ELF-1 (cell line): ENCODE measurements around the gene RGS19.

Experiments used
- DNase-seq: peaks from one replicate; pipeline ENCODE4 v3.0.0-alpha.2; 2016; ENCODE audit warnings: low read depth, low spot score

Gene RGS19

GRCh38 chr20:64049060-64049877, 30.0 kb downstream of the RGS19 start, which contains the start of gene SOX18:
TSS of gene SOX18 (minus strand) at chr20:64049639. CDS start at chr20:64049516, 123 bp downstream.
- DNase-seq: no peak

GRCh38 chr20:64048402-64049044, 30.8 kb downstream of the RGS19 start:
- DNase-seq: no peak

DNA sequence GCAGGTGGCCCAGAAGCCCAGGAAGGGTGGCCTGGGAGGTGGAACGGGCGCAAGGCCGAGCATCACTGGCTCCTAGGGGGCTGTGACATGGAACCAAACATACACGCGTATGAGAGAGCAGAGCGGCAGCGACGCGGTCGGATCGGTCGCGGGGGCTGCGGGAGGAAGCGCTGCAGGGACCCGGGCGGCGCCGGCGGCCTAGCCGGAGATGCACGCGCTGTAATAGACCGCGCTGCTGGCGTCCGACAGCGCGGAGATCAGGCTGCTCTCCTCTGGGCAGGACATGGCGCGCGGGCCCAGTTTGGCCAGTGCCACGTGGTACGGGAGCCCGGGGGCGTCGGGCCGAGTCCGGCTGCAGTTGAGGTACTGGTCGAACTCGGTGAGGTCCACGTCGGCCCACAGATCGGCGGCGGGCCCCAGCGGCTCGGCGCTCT, 31.3 kb downstream of the RGS19 start:
- peak; percentile 43 for DNase-seq

DNA sequence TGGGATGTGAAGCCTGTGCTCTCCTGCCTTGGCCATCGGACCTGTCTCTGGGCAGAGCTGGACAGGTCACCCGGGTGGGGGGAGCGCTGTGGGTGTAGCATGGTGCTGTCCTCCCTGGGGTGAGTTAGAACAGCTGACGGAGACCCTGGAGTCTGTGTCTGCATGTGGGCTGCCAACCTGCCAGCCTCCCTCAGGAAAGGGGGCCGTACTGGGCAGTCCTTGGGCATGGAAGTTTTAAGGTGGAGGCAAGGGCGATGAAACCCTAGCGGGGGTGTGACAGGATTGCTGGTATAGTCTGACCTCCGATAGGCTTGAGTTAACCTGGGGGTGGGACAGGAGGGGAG, 32.3 kb downstream of the RGS19 start:
- DNase-seq: no peak

- DNase-seq: no peak
These were observed 33.8 kb downstream of the RGS19 start for GRCh38 chr20:64045346-64046011.

- DNase-seq: no peak
These were observed 34.7 kb downstream of the RGS19 start for GRCh38 chr20:64044484-64045247.

DNA sequence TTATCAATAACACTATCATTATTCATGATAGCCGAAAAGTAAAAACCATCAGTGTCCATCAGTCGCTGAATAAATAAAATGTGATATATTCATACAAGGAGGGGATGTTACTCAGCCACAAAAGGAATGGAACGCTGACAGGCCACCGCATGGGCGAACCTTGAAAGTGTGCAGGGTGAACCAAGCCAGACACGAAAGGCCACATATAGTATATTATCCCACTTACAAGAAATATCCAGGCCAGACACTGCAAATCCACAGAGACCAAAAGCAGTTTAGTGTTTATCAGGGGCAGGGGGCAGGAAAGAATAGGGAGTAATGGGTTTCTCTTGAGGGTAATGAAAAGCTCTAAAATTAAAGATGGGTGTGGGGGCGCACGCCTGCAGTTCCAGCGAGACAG, 35.5 kb downstream of the RGS19 start:
- no peak for DNase-seq

- DNase-seq: no peak
These were observed 37.1 kb downstream of the RGS19 start for GRCh38 chr20:64042054-64042781.

DNA sequence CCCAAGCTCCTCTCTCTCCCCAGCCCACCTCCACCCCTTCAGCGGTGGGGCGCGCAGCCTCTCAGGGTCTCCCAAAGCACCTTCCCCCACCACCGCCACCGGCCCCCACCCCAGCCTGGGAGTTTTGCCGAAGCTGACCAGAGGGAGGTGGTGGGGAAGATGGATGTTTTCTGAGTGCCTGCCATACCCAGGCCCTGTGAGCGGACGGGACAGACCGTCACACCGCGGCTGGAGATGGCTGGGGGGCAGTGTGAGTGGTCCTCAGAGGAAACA, 37.6 kb downstream of the RGS19 start:
- no peak for DNase-seq

GRCh38 chr20:64041040-64041780, 38.1 kb downstream of the RGS19 start:
- DNase-seq: no peak

DNA sequence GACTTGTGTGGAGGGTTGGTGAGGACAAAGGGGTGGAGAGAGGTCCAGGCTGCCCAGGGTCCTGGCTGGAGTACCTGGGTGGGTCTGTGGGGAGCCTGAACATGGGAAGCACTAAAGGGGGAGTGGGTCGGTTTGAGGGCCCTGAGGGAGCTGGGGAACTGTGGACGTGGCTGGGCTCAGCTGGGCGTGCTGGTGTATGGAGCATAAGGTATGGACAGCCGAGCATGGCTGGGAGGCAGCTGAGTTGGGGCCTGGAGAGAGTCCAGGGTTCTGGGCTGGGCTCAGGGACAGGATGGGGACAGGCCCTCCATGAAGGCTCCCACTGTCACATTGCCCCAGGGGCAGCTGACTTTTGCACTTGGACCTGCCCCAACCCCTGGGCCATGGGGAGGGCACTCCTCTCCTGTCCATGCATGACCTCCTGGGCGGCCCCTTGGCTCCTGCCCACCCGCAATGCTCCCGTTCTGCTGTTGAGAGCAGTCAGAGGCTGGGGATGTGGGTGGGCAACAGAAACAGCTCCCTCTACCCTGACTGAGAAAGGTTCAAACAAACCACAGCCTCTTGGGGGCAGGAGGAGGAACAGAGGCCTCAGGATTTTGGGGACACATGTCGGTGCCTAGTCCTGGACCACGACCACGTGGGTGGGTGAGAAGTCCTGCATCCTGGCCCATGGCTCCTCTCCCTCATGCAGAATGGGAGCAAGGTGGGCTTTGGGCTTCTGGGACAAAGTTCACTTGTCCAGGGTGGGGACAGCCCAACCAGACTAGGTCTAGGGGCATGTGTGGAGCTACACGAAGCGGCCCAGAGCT, 38.9 kb downstream of the RGS19 start:
- DNase-seq: no peak

DNA sequence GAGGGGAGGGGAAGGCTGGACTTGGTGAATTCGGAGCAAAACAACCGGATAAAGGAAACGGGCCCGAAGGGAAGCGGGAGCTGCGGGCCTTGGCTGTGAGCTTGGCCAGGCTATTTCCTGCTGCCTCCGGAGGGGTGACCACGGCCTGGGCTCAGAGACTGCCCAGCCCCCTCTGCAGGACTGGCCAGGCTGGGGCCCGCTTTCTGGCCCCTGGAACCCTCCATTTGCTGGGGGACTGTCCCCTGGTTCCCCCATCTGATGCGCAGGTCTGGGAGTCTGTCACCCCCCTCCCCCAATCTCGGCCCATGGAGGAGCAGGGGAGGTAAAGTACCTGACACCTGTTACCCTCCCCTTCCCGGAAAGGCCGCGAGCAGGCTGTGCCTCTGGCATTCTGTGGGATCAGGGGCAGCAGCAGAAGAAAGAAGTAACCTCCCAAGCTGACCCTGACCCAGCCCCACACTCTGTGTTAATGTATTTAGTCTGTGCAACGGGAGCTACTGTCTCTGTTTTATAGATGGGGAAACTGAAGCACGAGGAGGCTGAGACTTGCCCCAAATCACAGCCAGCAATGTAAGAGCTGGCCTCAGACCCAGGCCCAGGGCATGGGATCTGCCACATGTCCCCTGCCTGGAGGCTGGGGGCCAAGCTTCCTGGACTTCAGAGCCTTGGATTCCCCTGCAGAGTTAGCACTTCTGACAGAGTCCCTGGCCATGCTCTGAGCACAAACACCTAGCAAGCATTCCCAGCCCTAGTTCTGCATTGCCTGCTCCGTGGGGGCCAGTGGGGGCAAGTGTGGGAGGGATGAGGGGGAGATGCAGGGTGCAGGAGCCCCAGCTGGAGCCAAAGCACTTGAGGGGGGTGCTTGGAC, 39.8 kb downstream of the RGS19 start:
- DNase-seq: no peak

GRCh38 chr20:64038565-64039292, 40.6 kb downstream of the RGS19 start:
- peak; percentile 78 for DNase-seq

DNA sequence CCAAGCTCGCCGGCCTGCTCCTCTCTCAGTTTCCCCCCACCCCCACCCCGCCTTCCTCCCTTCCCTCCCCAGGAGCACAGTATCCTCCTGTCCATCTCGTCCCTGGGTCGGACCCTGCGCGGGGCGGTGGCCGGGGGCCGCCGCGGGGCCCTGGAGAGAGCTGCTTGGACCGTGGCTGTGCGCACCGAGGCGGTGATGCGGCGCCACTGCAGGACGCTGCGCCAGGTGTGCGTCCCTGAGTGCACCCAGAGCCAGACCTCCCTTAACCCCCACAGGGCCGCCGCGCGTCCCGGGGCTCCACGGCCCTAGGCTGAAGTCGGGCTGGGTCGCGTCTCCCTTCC, 41.1 kb downstream of the RGS19 start:
- no peak for DNase-seq

- DNase-seq: no peak
These were observed 41.7 kb downstream of the RGS19 start for GRCh38 chr20:64037498-64038213.

DNA sequence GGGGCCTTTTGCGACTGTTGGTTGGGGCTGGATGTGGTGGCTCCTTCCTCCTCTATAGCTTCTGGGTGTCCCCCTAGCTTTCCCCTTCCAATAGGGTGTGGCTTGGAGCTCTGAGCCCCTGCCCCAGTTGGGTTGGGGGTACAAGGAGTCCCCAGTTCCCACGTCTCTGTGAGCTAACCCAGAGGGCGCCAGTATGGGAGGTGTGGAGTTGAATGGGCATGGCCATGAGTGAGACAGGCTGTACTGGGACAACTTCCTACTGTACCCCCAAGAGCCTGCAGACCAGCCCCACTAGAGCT, 42.2 kb downstream of the RGS19 start:
- no peak for DNase-seq

DNA sequence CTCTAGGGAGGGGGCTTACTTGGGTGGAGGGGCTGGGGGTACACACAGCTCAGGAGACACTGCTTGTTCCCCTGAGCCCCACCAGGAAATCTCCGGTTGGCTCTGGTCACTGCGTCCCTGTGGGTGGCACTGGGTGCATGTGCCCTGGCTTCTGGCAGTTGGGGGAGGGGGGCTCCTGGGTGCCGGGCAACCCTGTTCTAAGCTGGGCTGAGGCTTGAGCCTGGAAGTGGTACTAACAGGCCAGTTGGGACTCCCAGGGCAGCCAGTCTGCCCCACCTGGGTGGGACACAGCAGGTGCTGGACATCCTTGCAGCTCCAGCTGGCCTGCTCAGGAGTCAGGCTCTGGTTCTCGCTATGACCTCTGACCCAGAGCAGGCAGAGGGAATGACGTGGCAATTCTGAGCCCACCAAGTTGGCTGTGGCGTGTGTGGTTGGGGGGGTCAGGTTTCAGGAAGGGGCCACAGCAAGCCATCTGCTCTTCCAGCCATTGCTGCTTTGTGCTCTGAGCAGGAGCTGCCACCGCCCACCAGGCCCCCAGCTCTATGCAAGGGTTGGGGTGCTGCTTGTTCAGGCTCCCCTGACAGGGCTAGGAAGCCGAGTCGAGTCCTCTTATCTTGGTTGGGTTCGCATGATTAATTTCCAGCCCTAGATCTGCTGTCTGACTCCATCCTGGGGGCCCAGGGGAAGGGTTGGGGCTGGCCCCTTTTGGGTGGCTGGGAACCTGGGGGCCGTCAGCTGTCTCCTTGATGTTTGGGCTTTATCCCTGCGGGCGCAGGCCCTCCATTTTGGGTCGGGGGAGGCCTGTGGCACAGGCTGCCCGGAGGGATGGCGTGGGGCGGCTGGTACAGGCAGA, 42.7 kb downstream of the RGS19 start:
- DNase-seq: no peak
